CD4-positive, CD25-positive, alpha-beta regulatory T cell (primary cell): ENCODE measurements around the gene MYADML2. TPM values are rescaled to one million over a fixed set of nuclear protein-coding genes. Genes with fewer than 3 reads are reported as not detected.
"Not testable (repeated sequence)": the region's sequence is repeated elsewhere in the genome, so short reads cannot be mapped to it uniquely, and the experiment has no call there.

Source experiments
- ATAC-seq, 2 donors: fragments of 150-1000 bp; cut with Tn5 transposase; one replicate each; pipeline ENCODE4 v1.10.0; 2021; ENCODE audit warnings: low read depth in 2 of 2, moderate number of reproducible peaks in 2 of 2, moderate library complexity in 1 of 2
- DNase-seq, 3 donors: peaks; one replicate each; pipeline versions ENCODE4 v3.0.0 to v3.0.0-alpha.2; 2012 to 2022; ENCODE audit warnings: mixed read lengths in 1 of 3
- H3K27ac ChIP-seq: one replicate; pipeline ENCODE4 v1.7.0; 2013; ENCODE audit warnings: mild to moderate bottlenecking, low read length; ENCODE audit not compliant: insufficient read depth, poor library complexity, severe bottlenecking
- H3K27me3 ChIP-seq: one replicate; pipeline ENCODE4 v1.7.0; 2013; ENCODE audit warnings: low read length; ENCODE audit not compliant: control insufficient read depth, insufficient read depth
- H3K36me3 ChIP-seq: one replicate; pipeline ENCODE4 v1.7.0; 2013; ENCODE audit warnings: mild to moderate bottlenecking, low read length, moderate library complexity; ENCODE audit not compliant: control insufficient read depth, insufficient read depth
- H3K4me1 ChIP-seq: 2 replicates; pipeline ENCODE4 v1.7.0; 2013; ENCODE audit warnings: mild to moderate bottlenecking, low read length; ENCODE audit not compliant: insufficient read depth, control insufficient read depth, poor library complexity, severe bottlenecking
- H3K4me3 ChIP-seq: one replicate; pipeline ENCODE4 v1.7.0; 2013; ENCODE audit warnings: low read depth, mild to moderate bottlenecking, low read length, moderate library complexity
- H3K9me3 ChIP-seq, 2 experiments: 1 replicate in 1 of 2; 2 replicates in 1 of 2; pipeline ENCODE4 v1.7.0; 2013; ENCODE audit warnings: low read length in 2 of 2, mild to moderate bottlenecking in 1 of 2, moderate library complexity in 1 of 2; ENCODE audit not compliant: control insufficient read depth in 2 of 2
- H3K27ac Mint-ChIP-seq, 3 donors: one replicate each; pipeline ENCODE4 v1.8.0; 2020 to 2022; ENCODE audit warnings: mild to moderate bottlenecking in 3 of 3, mixed read lengths in 3 of 3, moderate library complexity in 2 of 3
- H3K27me3 Mint-ChIP-seq: one replicate; pipeline ENCODE4 v1.8.0; 2022; ENCODE audit warnings: mild to moderate bottlenecking, mixed read lengths
- H3K36me3 Mint-ChIP-seq: one replicate; pipeline ENCODE4 v1.8.0; 2020; ENCODE audit warnings: mixed read lengths
- H3K4me1 Mint-ChIP-seq, 4 donors: one replicate each; pipeline ENCODE4 v1.8.0; 2020 to 2022; ENCODE audit warnings: mixed read lengths in 4 of 4, mild to moderate bottlenecking in 1 of 4
- H3K4me3 Mint-ChIP-seq, 4 donors: one replicate each; pipeline ENCODE4 v1.8.0; 2020 to 2022; ENCODE audit warnings: mild to moderate bottlenecking in 4 of 4, mixed read lengths in 4 of 4, moderate library complexity in 3 of 4
- H3K9me3 Mint-ChIP-seq, 7 donors: one replicate each; pipeline ENCODE4 v1.8.0; 2020 to 2022; ENCODE audit warnings: mixed read lengths in 7 of 7, mild to moderate bottlenecking in 3 of 7, moderate library complexity in 2 of 7
- polyA plus RNA-seq, 4 donors: library from polyadenylated mRNA; unstranded; fragments of 300-500 nt; fragmentation: Illumina TruSeq; gene quantifications; one replicate each; pipeline ENCODE4 v1.2.3, GENCODE V29; 2021
- total RNA-seq: library from RNA; stranded (reverse); gene quantifications from one replicate; pipeline ENCODE4 v1.2.3, GENCODE V29; 2022

MYADML2 gene
- total and polyA plus RNA-seq, 5 donors from 2014 or later = not detected

GRCh38 chr17:81957691-81958432 lies 10.8 kb upstream of the MYADML2 start:
- Mint-ChIP-seq H3K4me1 (peaks cover 0 to 16% (median 0%) of the 10 kb centered on the region in 4 donors), H3K27me3 (peaks cover 11% of the 10 kb centered on the region), H3K27ac (peak overlapping the region in 1 of 3 donors; percentile 25), H3K4me3 (no peak overlapping the region), H3K9me3 (peaks cover 0 to 1% (median 0%) of the 10 kb centered on the region in 7 donors), H3K36me3 (no peaks in the 10 kb centered on the region)
- no peak for DNase-seq
- Histone ChIP-seq H3K36me3 (no peaks in the 10 kb centered on the region), H3K4me1 (peaks cover 24% of the 10 kb centered on the region), H3K27me3 (peaks cover 5% of the 10 kb centered on the region), H3K4me3 (no peak overlapping the region), H3K27ac (no peak overlapping the region), H3K9me3 (no peaks in the 10 kb centered on the region)
- no peak for ATAC-seq

- no peaks in the 10 kb centered on the region for H3K36me3 ChIP-seq
- no peak overlapping the region for H3K4me3 Mint-ChIP-seq
- peaks cover 0 to 17% (median 0%) of the 10 kb centered on the region in 4 donors for H3K4me1 Mint-ChIP-seq
- no peaks in the 10 kb centered on the region for H3K36me3 Mint-ChIP-seq
- peaks cover 5% of the 10 kb centered on the region for H3K27me3 ChIP-seq
- H3K9me3 ChIP-seq = no peaks in the 10 kb centered on the region
- ATAC-seq (no peak), DNase-seq (no peak)
- no peak overlapping the region for H3K4me3 ChIP-seq
- H3K27me3 Mint-ChIP-seq = peaks cover 6% of the 10 kb centered on the region
- peak overlapping the region in 2 of 3 donors; percentile 51 to 60 for H3K27ac Mint-ChIP-seq
- H3K4me1 ChIP-seq = peaks cover 29% of the 10 kb centered on the region
- H3K27ac ChIP-seq = no peak overlapping the region
- peaks cover 0 to 1% (median 0%) of the 10 kb centered on the region in 7 donors for H3K9me3 Mint-ChIP-seq
Observed at GRCh38 chr17:81956607-81957589, 9.9 kb upstream of the MYADML2 start.

- H3K27ac Mint-ChIP-seq = no peak overlapping the region
- ATAC-seq = no peak
- H3K36me3 Mint-ChIP-seq = no peaks in the 10 kb centered on the region
Observed at GRCh38 chr17:81955756-81956544, 8.9 kb upstream of the MYADML2 start.

GRCh38 chr17:81955058-81955681 lies 8.1 kb upstream of the MYADML2 start:
- ATAC-seq (no peak), DNase-seq (no peak)
- H3K4me3 ChIP-seq = no peak overlapping the region
- peaks cover 0 to 24% (median 0%) of the 10 kb centered on the region in 4 donors for H3K4me1 Mint-ChIP-seq
- H3K9me3 ChIP-seq = no peaks in the 10 kb centered on the region
- H3K27ac Mint-ChIP-seq = no peak overlapping the region
- H3K27ac ChIP-seq = no peak overlapping the region
- H3K27me3 Mint-ChIP-seq = peaks cover 13% of the 10 kb centered on the region
- peaks cover 0 to 1% (median 0%) of the 10 kb centered on the region in 7 donors for H3K9me3 Mint-ChIP-seq
- H3K36me3 Mint-ChIP-seq = no peaks in the 10 kb centered on the region
- peaks cover 18% of the 10 kb centered on the region for H3K4me1 ChIP-seq
- H3K4me3 Mint-ChIP-seq = no peak overlapping the region
- H3K36me3 ChIP-seq = no peaks in the 10 kb centered on the region
- peaks cover 5% of the 10 kb centered on the region for H3K27me3 ChIP-seq

More at GRCh38 chr17:81955756-81956544, 8.9 kb upstream of the MYADML2 start:
- no peak for DNase-seq
- no peak overlapping the region for H3K27ac ChIP-seq
- Mint-ChIP-seq H3K4me1 (peaks cover 0 to 21% (median 0%) of the 10 kb centered on the region in 4 donors), H3K4me3 (peak overlapping the region in 1 of 4 donors; percentile 61), H3K9me3 (peaks cover 0 to 1% (median 0%) of the 10 kb centered on the region in 7 donors), H3K27me3 (peaks cover 6% of the 10 kb centered on the region)
- H3K36me3 ChIP-seq = no peaks in the 10 kb centered on the region
- peaks cover 24% of the 10 kb centered on the region for H3K4me1 ChIP-seq
- no peaks in the 10 kb centered on the region for H3K9me3 ChIP-seq
- no peak overlapping the region for H3K4me3 ChIP-seq
- peaks cover 5% of the 10 kb centered on the region for H3K27me3 ChIP-seq

- peaks cover 13% of the 10 kb centered on the region for H3K4me1 ChIP-seq
- H3K27me3 ChIP-seq = peaks cover 5% of the 10 kb centered on the region
- ATAC-seq = no peak
- Mint-ChIP-seq H3K9me3 (peaks cover 0 to 1% (median 0%) of the 10 kb centered on the region in 7 donors), H3K36me3 (no peaks in the 10 kb centered on the region), H3K27me3 (peaks cover 13% of the 10 kb centered on the region), H3K4me3 (no peak overlapping the region), H3K27ac (no peak overlapping the region), H3K4me1 (peaks cover 0 to 24% (median 0%) of the 10 kb centered on the region in 4 donors)
- H3K27ac ChIP-seq = no peak overlapping the region
- no peaks in the 10 kb centered on the region for H3K36me3 ChIP-seq
- H3K9me3 ChIP-seq = no peaks in the 10 kb centered on the region
- no peak for DNase-seq
- H3K4me3 ChIP-seq = no peak overlapping the region
Observed at GRCh38 chr17:81954131-81955057, 7.4 kb upstream of the MYADML2 start.

- peak in 1 of 3 donors; percentile 35 for DNase-seq
- H3K27me3 ChIP-seq, H3K36me3 ChIP-seq, H3K36me3 Mint-ChIP-seq, H3K9me3 Mint-ChIP-seq, H3K4me3 Mint-ChIP-seq, H3K27ac ChIP-seq, ATAC-seq, H3K27ac Mint-ChIP-seq, H3K9me3 ChIP-seq, H3K4me1 ChIP-seq, H3K4me3 ChIP-seq, H3K27me3 Mint-ChIP-seq: not testable (repeated sequence)
- H3K4me1 Mint-ChIP-seq = peaks cover 0 to 18% (median 0%) of the 10 kb centered on the region in 4 donors
Observed at GRCh38 chr17:81953443-81953842, 6.4 kb upstream of the MYADML2 start.
